Activated T-cell treated with anti-CD3 and anti-CD28 coated beads, Interleukin-2, amount 50 U/mL, for 48 hours (primary cell): Measurements from ENCODE around the gene KIAA1549.
"Not testable (repeated sequence)": the region's sequence is repeated elsewhere in the genome, so short reads cannot be mapped to it uniquely, and the experiment has no call there.

Experiments used
- DNase-seq, 2 experiments: peaks; one replicate each; pipeline ENCODE4 v3.0.0-alpha.2; 2020

Gene KIAA1549

DNA sequence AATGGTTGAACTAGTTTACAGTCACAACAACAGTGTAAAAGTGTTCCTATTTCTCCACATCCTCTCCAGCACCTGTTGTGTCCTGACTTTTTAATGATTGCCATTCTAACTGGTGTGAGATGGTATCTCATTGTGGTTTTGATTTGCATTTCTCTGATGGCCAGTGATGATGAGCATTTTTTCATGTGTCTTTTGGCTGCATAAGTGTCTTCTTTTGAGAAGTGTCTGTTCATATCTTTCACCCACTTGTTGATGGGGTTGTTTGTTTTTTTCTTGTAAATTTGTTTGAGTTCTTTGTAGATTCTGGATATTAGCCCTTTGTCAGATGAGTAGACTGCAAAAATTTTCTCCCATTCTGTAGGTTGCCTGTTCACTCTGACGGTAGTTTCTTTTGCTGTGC lies 40.6 kb downstream of the KIAA1549 start:
- DNase-seq = not testable (repeated sequence)

GRCh38 chr7:138937484-138937883 lies 43.7 kb downstream of the KIAA1549 start:
- no peak for DNase-seq

- DNase-seq = no peak
Measured at GRCh38 chr7:138935465-138936011, 45.7 kb downstream of the KIAA1549 start.

GRCh38 chr7:138934861-138935260 lies 46.3 kb downstream of the KIAA1549 start:
- DNase-seq = no peak

- no peak for DNase-seq
Measured at GRCh38 chr7:138934367-138934766, 46.8 kb downstream of the KIAA1549 start.

GRCh38 chr7:138932870-138933269 lies 48.3 kb downstream of the KIAA1549 start:
- DNase-seq = no peak

DNA sequence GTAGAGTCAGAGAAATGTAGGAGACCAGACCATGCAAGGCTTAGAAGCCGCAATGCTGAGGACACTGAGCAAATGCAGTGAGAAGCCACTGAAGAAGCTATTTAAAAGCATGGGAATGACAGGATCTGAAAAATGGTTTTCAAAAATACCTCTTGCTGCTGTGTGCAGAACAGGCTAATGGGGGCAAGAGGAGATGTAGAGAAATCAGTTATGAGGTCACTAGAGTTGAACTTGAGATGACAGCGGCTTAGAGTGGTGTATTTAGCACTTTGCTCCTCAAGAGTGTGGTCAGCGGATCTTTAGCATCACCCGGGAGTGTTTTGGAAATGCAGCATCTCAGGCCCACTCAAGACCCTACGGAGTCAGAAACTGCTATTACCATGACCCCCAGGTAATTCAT lies 48.8 kb downstream of the KIAA1549 start:
- DNase-seq = no peak

DNA sequence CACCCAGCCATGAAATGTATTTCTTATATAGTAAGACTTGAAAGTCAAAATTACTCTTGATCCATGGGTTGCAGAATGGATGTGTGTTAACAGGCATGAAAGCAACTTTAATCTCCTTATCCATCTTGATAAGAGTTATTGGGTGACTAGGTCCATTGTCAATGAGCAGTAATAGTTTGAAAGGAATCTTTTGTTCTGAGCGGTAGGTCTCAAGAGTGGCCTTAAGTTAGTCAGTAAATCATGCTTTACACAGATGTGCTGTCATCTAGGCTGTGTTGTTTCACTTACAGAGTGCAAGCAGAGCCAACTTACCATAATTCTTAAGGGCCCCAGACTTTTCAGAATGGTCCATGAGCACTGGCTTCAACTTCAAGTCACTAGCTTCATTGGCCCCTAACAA lies 51.2 kb downstream of the KIAA1549 start:
- DNase-seq = no peak

DNA sequence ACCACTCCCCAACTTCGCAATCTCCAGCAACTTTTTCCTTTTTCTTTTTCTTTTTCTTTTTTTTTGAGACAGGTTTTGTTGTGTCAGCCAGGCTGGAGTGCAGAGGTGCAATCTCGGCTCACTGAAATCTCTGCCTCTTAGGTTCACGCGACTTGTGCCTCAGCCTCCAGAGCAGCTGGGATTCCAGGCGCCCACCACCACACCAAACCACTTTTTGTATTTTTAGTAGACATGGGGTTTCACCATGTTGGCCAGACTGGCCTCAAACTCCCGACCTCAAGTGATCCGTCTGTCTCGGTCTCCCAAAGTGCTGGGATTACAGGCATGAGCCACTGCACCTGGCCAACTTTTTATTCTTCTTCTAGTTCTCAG lies 55.0 kb downstream of the KIAA1549 start:
- no peak for DNase-seq

DNA sequence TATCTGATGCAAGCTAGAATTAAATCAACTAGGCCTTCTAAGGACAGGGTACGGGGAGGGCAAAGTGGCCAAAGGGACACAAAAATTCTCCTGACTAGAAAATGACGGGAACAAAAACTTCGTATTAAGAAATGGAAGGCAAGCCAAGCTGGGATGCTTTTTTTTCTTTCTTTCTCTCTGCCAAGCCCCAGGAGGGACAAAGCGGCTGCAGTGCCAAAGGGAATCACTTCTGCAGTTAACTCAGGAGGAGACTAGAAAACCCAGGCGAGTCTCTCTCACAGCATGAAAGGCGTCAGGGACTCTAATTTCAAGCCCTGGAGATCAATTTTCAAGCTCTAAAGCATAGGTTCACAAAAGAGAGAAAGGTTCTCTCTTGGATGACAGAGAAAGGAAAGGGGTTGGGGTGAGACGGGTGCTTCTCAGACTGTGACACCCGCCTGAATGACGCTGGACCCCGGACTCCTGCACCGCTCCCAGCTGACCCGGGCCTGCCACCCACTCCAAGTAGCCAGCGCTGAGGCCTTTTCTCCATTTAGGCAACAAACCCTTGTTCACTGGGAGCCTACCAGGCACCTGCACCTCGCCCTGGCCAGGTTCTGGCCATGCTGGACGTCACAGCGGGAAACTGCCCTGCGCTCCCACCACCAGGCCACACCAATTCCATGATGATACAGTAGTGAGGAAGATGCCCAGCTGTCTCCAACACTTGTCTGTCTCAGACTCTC lies 56.5 kb downstream of the KIAA1549 start:
- DNase-seq = no peak

DNA sequence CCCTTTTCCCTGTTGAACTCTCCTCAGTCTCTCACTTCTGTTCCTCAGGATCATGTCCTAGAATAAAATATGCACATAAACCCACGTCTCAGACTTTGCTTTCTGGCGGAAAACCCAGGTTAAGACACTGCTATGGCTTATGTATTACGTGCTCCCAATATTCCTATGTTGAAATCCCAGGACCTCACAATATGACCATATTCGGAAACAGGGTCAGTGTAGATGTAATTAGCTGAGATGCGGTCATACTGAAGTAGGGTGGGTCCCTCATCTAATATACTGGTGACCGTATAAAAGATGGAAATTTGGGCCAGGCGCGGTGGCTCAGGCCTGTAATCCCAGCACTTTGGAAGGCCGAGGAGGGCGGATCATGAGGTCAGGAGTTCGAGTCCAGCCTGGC lies 59.9 kb downstream of the KIAA1549 start:
- no peak for DNase-seq

DNA sequence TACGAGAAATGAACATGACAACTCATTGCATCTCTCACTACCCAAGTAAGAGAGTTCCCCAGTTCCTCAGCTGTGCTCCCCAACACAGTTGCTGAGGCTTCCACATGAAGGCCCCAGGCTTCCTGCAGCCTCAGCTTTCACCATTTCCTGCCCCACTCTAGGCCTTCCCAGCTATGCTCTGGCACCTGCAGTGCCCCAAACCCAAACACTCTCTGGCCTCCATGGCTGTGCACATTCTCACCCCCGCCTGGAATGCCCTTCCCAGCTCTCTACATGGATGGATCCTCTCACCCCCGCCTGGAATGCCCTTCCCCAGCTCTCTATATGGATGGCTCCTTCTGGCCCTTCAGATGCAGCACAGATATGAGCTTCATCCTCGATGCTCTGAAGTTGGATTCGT lies 61.3 kb downstream of the KIAA1549 start:
- no peak for DNase-seq

- no peak for DNase-seq
Measured at GRCh38 chr7:138919216-138919615, 62.0 kb downstream of the KIAA1549 start.

GRCh38 chr7:138918756-138919155 lies 62.4 kb downstream of the KIAA1549 start:
- no peak for DNase-seq

- no peak for DNase-seq
Measured at GRCh38 chr7:138918176-138918575, 63.0 kb downstream of the KIAA1549 start.

DNA sequence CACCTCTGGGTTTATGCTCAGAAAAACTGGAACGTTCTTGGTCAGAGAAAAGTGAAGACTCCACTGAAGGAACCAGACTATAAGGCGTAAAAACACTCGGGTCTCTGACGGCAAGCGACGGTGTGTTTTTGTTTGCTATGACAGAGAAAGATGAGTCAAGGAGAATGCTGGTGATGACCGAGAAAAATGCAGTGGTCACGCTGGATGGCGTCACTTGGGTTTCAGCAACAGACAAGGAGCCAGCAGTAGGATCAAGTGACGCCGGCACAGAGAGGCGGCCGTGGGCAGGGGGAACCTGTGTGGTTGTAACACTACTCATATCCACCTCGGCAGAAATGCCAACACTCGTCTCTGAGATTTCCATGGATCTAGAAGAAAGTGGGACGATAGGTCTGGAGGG lies 63.4 kb downstream of the KIAA1549 start:
- DNase-seq = no peak

DNA sequence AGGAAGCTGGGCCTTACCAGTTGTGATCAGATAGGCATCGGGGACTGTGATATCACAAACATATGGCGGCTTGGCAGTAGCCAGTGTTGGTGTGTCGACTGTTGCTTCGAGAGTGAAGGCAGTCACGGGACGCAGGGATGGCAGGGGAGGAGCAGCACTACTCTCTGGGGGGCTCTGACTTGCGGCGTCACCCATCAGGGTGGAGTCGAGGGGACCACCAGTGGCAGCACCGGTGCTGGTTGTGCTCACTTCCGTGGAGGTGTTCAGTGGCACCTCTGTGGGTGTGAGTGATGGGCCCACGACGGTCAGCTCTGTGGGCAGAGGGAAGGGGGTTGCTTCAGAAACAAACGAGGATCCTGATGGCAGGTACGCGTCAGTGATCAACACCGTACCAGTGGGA lies 64.5 kb downstream of the KIAA1549 start:
- DNase-seq = no peak

DNA sequence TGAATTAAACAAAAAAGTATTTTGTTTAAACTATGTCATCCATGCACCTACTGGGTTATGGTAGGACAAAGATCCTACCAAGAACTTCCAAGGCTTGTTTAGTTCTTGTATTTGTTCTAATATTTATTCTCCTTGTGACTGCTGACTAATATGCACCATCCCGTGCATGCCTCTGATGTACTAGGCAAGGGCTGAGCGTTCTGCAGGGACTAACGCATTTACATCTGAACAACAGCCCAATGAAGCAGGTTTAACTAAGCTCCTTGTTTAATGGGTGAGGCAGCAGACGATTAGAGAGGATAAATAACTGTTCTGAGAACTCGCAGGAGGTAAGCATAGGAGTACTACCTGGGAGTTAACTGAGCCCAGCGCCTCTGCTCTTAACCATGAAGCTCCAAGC lies 64.9 kb downstream of the KIAA1549 start:
- DNase-seq = no peak

DNA sequence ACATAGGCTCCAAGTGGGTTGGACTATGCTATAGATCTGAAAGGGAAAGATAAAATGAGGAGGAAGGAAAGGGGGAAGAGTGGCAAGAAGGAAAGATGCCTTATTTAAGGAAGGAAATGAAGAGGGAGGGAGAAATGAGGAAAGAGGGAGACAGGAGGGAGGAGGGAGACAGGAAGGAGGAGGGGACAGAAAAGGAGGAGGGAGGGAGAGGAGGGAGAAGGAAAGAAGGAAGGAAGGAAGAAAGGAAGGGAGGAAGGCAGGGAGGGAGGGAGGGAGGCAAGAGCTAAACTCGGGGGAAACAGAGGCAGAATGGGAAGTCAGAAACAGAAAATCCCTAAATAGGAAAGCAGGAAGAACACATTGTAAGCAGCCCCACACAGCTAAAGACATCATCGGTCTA lies 67.4 kb downstream of the KIAA1549 start:
- DNase-seq = no peak

DNA sequence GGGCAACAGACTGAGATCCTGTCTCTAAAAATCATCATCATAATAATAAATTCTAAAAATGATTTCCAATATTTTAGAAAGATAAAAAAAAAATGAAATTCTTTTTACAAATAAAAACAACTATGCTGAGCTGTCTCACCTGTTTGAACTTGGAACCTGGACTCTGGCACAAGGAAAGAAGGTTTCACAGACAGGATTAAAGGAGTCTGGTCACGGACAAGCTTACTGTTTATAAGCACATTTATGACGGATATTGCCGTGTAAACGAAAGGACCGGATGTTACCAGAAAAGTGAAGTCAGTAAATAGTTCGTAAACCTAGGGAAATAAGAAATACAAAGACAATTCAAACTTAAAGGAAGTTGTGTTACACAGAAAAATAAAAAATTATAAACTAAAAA lies 70.2 kb downstream of the KIAA1549 start:
- no peak for DNase-seq

DNA sequence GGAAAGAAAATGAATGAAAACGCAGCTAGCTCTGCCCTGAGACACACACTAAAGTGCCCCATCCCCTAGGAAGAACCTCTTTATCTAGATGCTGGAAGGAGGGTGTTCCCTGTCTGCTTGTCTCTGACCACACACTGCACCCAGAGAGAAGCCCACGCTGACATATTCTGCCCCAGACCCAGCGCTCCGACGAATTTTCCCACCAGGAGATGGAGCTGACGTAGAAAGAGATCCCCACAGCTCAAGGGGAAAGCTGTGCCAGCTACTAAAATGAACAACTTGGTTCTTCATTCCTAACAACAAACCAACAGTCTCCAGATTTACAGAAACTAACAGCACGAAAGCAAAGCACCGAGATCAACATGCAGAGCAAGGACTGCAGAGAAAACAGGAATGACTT lies 73.3 kb downstream of the KIAA1549 start:
- DNase-seq = no peak

DNA sequence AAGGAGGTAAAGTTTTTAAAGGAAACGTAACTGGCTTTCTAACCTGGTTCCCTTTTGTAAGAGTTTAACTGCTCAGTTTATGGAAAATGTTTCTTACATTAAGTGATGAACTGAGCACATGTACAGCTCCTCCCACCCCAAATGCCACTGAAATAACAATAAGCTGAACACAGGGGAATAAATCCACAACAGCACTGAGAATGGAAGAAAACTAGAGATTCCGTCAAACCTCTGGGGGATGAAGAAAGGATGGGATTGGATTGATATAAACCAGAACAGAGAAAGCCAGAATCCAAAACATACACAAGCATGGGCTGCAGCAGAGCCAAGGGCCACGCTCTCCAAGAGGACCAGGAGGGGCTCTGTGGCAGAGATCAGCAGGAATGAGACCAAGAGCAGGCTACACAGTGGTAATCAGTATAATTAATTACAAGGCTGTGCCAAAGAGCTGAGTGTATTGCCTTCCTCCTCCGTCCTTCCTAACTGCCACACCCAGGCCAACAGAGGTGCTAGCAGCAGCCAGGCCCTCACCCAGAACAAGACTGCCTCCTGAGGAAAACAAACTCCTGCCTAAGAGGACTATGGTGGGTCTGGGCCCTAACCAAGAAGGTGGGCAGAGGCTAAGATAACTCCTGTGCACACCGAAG lies 73.9 kb downstream of the KIAA1549 start:
- DNase-seq = no peak

GRCh38 chr7:138903859-138904435 lies 77.2 kb downstream of the KIAA1549 start:
- no peak for DNase-seq

GRCh38 chr7:138903186-138903820 lies 77.9 kb downstream of the KIAA1549 start:
- DNase-seq = peak; percentile 74 to 75
